Measurements from ENCODE around the gene SETD9.

Gene SETD9

DNA sequence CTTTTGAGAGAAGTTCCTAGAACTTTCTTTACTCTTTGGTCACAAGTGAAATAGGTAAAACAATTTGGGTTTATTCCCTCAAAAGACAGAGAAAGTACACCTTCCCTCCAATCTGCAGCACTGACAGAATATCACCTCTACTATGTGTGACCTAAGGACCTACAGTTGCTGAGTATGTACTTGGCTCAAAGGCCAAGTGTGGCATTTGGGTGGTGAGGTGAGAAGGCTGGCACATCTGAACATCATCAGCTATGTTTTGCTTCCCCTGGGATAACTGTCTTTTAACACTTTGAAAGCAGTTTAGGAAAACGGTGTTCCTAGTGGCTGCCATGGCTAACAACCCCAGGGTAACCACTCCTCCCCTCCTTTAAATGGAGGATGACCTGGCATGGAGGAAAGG, 24.9 kb downstream of the SETD9 start:
- DNase-seq (ENCODE audit: low spot score), result no peak

DNA sequence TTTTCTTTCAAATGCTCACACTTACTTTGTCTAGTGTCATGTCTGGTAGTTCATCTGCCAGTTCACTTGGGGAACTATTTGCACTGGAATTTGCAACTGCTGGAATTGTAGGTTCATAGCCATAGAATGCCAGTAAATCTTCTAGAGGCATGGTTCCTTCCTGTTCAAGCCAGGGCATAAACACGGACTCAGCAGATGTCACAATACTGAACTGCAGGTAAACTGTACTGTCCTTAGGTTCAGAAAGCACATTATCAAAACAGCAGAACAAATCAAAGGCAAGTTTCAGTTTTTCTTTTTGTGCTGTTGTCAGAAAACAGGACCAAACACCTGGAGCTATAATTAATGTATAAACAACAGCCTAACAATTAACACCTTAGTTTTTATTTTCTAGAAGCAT, 29.5 kb downstream of the SETD9 start:
- DNase-seq (ENCODE audit: low spot score), result no peak

DNA sequence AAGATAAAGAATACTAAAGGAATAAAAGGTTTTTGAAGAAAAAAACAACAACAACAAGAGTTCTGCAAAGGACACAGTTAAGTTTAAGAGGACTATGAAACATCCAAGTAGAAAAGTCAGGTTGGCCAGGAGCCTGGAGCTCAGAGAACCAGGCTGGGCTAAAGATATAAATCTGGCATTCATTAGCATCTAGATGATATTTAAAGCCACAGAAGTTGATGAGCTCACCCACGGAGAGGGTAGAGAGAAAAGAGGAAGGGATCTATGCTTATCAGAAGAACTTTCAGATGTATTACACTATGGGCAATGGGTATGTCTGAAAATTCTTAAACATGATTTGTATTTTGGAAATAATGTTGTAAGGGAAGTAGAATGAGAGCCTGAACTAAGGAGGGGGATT, 32.6 kb downstream of the SETD9 start:
- no peak for DNase-seq (ENCODE audit: low spot score)

DNA sequence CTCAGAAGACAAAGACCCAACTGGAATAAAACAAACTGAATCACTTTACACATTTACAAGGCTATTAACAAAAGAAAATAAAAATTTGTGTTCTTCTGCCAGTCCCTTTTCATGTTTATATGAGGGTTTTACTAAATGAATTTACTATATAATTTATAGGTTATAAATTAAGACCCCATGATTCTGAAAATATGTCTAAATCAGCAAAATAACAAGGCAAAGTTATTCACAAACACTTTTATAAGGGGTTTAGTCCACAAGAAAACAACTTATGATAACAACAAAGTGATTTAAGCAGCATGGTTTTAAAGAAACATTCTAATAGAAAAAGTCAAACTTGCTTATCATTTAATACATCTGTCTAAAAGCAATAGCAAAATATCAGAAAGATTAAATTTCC, 37.7 kb downstream of the SETD9 start:
- DNase-seq (ENCODE audit: low spot score), result no peak

DNA sequence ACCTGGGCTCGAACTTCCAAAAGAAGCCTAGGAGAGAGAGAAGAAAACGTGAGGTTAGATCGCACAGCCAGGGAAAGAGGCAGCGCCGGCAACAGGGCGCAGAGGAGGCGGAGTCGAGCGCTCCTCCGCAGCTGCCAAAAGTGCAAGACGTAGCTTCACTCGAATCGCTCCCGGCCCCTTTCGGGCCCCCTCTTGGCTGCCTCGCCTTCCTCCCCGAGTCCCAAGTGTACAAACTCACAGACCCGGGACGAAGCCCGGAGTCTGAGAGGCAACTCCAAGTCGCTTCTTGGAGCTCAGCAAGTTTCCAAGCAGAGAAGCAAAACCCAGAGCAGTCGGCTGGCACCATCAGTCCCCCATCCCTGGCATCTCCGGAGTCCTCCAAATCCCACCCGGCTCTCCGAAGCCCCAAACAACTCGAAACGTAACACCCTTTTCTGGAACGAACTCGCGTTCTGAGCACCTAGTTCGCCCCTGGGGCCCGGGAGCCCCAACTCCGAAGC, 41.3 kb downstream of the SETD9 start:
- DNase-seq (ENCODE audit: low spot score), result peak; percentile 7

DNA sequence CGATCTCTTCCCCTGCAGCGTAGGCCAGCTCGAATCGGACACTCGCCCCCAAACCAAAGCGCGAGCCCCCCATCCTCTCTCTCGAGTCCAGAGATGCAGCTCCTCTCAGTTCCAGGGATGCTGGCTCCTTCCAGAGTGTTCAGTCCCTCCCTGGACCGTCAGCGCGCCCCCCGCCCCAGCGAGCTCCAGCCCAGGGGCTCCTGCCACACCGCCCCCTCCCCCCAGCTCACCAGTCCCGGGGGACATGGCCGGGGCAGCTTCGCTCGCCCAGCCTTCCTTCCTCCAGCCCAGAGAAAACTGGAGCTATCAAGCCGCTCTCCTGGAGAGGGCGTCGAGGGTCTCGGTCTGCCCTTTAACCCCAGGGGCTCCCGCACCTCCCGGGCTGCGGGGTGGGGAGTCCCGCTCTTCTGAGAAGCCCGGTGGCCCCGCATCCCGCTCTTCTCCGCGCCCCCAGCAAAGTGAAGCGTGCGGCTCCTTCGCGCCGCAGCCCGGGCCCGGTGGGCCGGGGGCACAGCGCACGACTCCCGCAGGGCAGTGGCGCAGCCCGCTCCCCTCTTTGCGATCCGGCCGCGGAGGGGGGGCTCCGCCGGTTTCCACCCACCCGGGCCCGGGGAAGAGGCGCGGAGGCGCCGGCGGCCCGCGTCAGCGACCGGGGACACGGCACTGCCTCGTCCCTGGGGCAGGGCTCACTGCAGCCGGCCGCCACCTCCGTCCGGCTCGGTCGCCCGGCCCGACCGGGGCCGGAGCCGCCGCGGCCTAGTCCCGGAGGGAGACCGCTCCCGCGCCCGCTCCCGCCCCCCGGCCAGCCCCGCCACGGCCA, 41.9 kb downstream of the SETD9 start:
- peak; percentile 20 for DNase-seq (ENCODE audit: low spot score)

DNA sequence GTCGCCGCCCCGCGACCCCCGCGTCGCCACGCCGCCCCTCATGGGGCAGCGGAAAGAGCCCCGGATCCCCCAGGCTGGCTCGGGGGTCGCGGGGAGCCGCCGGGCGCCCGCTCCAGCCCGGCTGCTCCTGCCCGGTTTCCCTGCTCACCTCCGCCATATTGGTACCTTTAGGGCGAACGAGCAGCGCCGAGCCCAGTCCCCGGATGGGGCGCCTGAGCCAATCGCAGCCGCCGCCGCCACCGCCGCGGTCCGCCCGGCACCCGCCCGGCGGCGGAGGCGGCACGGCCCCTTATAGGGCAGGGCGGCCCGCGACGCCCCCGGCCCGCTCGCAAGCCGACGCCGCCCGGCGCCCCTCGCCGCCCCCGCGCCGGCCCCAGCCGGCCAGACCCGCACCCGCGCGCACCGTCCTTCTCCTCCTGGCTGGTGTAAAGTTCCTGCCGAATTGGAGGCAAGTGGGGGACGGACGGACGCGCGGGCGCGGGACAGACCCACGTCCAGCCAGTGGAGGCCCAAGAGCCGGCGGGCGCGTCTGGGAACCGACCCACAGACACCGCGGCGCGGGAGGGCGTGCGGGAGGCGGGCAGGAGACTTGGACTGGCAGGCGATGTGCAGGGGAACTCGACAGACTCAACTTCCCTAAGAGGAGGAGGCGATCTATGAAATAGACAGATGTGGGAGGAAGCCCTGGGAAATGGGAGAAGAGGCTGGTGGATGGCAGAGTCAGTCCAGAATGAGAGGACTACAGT, 42.7 kb downstream of the SETD9 start, which contains the start of gene MIER3:
Gene MIER3 (minus strand): TSS at position 178 of the 746 bp plus-strand sequence. CDS start 21 bp downstream, at position 157.
- DNase-seq (ENCODE audit: low spot score), result peak; percentile 70

DNA sequence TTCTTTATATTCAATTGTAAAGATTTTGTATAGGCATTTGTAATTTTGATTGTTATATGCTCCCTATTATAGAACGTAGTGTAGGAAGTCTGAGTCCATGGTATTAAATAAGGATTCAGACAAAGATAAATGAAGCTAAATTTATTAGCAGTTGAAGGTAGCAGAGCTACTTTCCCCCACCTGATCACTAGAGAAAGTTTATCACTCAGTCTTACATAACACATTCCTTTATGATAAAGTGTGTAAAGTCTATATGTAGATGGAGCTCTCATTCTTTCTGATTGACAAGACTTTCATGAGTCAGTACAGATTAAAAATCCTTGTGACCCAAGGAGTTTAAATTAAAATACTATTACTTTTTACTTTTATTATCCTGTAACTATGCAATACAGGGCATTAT, 44.9 kb downstream of the SETD9 start:
- no peak for DNase-seq (ENCODE audit: low spot score)

DNA sequence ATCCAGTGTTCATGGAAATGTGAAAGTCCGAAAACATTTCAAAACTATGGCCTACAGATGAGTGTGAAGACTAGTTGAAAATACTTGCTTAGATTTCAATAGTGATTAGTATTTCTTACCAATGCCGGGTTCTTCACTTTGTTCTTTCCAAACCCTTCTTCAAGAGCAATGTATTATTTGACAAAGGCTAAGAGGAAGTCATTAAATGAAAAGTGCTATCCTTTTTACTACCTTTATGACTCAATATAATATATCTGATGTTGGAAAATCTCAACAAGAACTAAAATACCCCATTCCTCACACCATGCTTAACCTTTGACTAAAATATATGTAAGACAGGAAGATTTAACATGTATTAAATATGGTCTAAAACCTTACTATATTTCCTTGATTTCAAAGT, 49.2 kb downstream of the SETD9 start:
- DNase-seq (ENCODE audit: low spot score), result no peak

DNA sequence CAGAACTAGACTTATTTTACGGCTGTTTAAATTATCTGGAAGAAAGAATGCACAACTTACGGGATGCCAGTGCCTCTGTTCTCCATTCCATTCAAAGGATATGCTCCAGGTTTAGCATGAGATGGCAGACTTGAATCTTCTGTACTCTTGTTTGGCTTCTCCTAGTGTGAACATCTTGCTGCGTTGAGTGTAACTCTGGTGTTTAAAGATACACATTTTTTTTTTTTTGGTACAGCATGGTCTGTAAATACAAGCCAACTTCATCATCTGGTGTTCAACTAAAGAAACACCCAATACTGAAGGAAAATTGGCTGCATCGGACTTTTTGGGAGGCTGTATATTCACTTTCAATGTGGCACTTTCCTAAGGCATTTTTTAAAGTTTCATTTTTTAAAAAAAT, 49.9 kb downstream of the SETD9 start:
- no peak for DNase-seq (ENCODE audit: low spot score)

DNA sequence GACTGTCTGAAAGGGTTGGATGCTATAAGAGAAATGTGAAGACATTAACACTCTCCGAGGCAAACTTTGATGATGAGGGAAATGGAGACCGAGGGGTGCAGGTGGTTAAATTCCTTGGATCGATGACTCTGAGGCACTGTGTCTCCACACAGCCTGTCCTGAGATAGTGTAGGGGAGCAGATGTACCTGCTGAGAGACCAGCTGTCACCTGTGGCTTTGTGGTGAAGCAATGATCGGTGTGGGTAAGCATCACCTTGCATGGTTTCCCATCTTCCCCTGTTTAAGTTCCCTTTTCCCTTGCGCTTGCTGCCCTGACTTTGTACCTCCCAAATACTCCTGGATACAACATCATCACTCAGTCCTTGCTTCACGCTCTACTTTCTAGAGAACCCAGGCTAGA, 52.4 kb downstream of the SETD9 start:
- no peak for DNase-seq (ENCODE audit: low spot score)

DNA sequence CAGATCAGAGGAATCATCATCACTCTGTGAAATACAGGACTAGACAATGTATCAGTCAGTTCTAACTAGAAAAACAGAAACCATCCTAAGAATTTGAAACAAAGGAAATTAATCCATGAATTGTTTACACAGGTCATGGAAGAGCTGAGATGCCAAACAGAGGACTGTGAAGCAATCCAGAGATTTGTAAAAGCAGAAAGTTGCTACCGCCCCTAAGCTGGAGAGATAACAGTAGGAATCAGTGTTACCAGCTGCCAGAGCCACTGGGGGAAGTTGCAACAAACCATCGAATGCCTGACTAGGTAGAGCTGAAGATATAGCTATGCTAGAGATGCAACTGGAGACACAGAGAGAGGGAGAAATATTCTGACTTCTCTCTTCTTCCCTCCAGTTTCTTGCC, 52.9 kb downstream of the SETD9 start:
- DNase-seq (ENCODE audit: low spot score), result peak; percentile 14

DNA sequence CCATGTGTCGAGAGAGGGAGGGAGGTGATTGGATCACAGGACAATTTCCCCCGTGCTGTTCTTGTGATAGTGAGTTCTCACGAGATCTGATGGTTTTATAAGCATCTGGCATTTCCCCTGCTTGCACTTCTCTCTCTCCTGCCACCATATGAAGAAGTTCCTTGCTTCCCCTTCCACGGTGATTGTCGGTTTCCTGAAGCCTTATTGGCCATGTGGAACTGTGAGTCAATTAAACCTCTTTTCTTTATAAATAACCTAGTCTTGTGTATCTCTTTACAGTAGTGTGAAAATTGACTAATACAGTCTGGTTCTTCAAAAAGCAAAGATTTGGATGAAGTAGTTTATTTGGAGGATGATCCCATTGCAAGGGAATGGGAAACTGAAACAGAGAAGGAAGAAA, 53.9 kb downstream of the SETD9 start:
- DNase-seq (ENCODE audit: low spot score), result no peak

DNA sequence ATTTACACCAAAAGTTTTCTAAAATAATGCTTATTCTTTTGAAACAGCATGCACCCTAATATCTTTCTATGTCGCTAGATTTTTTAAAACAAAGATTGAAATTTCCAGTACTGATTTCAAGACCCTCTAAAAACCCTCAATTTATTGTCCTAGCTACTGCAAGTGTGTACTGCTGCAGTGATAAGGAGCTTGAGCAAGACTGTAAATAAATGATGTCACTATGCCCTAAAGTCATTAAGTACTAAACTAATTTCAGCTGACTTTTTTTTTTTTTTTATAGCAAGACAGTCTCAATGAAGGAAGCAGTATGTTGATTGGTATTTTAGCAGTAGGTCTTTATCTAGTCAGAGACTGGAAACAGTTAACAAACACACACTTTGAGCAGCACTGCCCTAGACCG, 54.8 kb downstream of the SETD9 start:
- DNase-seq (ENCODE audit: low spot score), result no peak

Data from HuH-7 (cell line).